HG03520 (cell line): Measurements from ENCODE around the gene OVOL1.

Experiments used
- ATAC-seq: cut with Tn5 transposase; IDR thresholded peaks from one replicate; pipeline ENCODE4 v1.9.1; 2021; ENCODE audit warnings: mild to moderate bottlenecking, moderate library complexity; ENCODE audit not compliant: unreplicated experiment

OVOL1 gene

GRCh38 chr11:65777241-65777640 is 9.6 kb upstream of the OVOL1 start:
- ATAC-seq: no peak

GRCh38 chr11:65777821-65778361 is 9.0 kb upstream of the OVOL1 start:
- no peak for ATAC-seq

- ATAC-seq: no peak
Measured at GRCh38 chr11:65778431-65778900, 8.4 kb upstream of the OVOL1 start.

- no peak for ATAC-seq
Measured at GRCh38 chr11:65778901-65779668, 7.8 kb upstream of the OVOL1 start.

GRCh38 chr11:65779669-65779918 is 7.3 kb upstream of the OVOL1 start:
- no peak for ATAC-seq

- ATAC-seq: peak; percentile 46
Measured at GRCh38 chr11:65779919-65780769, 6.7 kb upstream of the OVOL1 start.

- peak; percentile 49 for ATAC-seq
Measured at GRCh38 chr11:65780770-65781151, 6.1 kb upstream of the OVOL1 start, which contains the start of gene AP5B1. Gene AP5B1, minus strand, starts transcription at chr11:65780976. Its CDS starts 385 bp downstream, at chr11:65780591.

GRCh38 chr11:65781152-65781961 is 5.5 kb upstream of the OVOL1 start:
- ATAC-seq: peak; percentile 51

GRCh38 chr11:65781962-65782815 is 4.7 kb upstream of the OVOL1 start:
- ATAC-seq: no peak

GRCh38 chr11:65782816-65783228 is 4.0 kb upstream of the OVOL1 start:
- ATAC-seq: no peak

- ATAC-seq: no peak
Measured at GRCh38 chr11:65785319-65786007, 1.4 kb upstream of the OVOL1 start.

GRCh38 chr11:65786008-65786785 is 666 bp upstream of the OVOL1 start:
- ATAC-seq: no peak

GRCh38 chr11:65787649-65788622 is 1.1 kb downstream of the OVOL1 start:
- no peak for ATAC-seq

GRCh38 chr11:65788821-65789220 is 2.0 kb downstream of the OVOL1 start:
- ATAC-seq: no peak

- no peak for ATAC-seq
Measured at GRCh38 chr11:65789230-65790103, 2.6 kb downstream of the OVOL1 start.

GRCh38 chr11:65790104-65790901 is 3.4 kb downstream of the OVOL1 start:
- no peak for ATAC-seq
